Measurements from ENCODE around the gene SLC12A7. TPM values are rescaled to one million over a fixed set of nuclear protein-coding genes. Genes with fewer than 3 reads are reported as not detected.

The SLC12A7 gene
- total RNA-seq, 1 experiment from 2014 or later = 6.3 TPM

DNA sequence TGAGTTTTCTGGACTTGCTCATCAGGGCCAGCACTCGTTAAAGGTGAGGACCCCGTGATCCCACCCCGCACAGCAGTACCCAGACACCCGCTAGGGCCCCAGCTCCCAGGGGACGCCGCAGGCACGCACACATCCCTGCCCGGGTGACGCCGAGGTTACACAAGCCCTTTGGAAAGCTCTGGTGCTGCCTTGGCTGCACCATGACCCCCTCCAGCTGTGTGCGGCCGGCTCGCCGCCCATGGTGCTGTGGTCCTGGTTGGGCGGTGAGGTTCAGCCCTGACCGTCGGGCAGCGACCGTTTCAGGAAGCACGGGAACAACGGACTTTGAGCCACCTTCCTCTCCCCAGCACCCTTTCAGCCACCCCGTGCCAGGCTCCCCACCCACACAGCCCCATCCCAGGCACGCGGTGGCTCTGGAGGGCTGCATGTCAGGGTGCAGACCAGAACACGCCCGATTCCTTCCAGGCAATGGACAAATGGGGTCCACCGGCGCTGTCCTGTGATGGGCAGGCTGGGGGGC lies 7.5 kb upstream of the SLC12A7 start:
- TF ChIP-seq, protein P1, sequence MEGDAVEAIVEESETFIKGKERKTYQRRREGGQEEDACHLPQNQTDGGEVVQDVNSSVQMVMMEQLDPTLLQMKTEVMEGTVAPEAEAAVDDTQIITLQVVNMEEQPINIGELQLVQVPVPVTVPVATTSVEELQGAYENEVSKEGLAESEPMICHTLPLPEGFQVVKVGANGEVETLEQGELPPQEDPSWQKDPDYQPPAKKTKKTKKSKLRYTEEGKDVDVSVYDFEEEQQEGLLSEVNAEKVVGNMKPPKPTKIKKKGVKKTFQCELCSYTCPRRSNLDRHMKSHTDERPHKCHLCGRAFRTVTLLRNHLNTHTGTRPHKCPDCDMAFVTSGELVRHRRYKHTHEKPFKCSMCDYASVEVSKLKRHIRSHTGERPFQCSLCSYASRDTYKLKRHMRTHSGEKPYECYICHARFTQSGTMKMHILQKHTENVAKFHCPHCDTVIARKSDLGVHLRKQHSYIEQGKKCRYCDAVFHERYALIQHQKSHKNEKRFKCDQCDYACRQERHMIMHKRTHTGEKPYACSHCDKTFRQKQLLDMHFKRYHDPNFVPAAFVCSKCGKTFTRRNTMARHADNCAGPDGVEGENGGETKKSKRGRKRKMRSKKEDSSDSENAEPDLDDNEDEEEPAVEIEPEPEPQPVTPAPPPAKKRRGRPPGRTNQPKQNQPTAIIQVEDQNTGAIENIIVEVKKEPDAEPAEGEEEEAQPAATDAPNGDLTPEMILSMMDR (IDR thresholded peaks at IDR 0.05; ENCODE audit: unreplicated experiment) = no peak
- no peak overlapping the region for H3K27ac Mint-ChIP-seq (ENCODE audit: low read depth, unreplicated experiment)
- no peak for DNase-seq (ENCODE audit: unreplicated experiment)
- H3K27me3 Mint-ChIP-seq (ENCODE audit: insufficient read depth, unreplicated experiment) = peaks cover 22% of the 10 kb centered on the region
- ChIA-PET CTCF (interaction anchor here (0.7 to 1.9 kb wide), 3 partner anchors 21 to 200 kb away, joined by 3 to 6 read pairs (median 3); no protein-coding TSS in a partner anchor), POLR2A (no interaction called here)
- BruUV-seq (replicated peaks) = no TSS peak
- H3K4me3 Mint-ChIP-seq (ENCODE audit: unreplicated experiment) = no peak overlapping the region
- H3K36me3 Mint-ChIP-seq (ENCODE audit: insufficient read depth, unreplicated experiment) = no peaks in the 10 kb centered on the region
- H3K4me1 Mint-ChIP-seq (ENCODE audit: insufficient read depth, unreplicated experiment) = peaks cover 15% of the 10 kb centered on the region
- intact Hi-C loops (cut with micrococcal nuclease) = no loop called here
- peaks cover 2% of the 10 kb centered on the region for H3K9me3 Mint-ChIP-seq (ENCODE audit: unreplicated experiment)

GRCh38 chr5:1118738-1119137 lies 6.9 kb upstream of the SLC12A7 start:
- peaks cover 17% of the 10 kb centered on the region for H3K27me3 Mint-ChIP-seq (ENCODE audit: insufficient read depth, unreplicated experiment)
- no TSS peak for BruUV-seq (replicated peaks)
- H3K9me3 Mint-ChIP-seq (ENCODE audit: unreplicated experiment) = no peaks in the 10 kb centered on the region
- H3K27ac Mint-ChIP-seq (ENCODE audit: low read depth, unreplicated experiment) = no peak overlapping the region
- ChIA-PET CTCF (interaction anchor here (0.7 to 1.9 kb wide), 7 partner anchors 17 to 526 kb away, joined by 3 to 6 read pairs (median 3); no protein-coding TSS in a partner anchor), POLR2A (interaction anchor here (0.6 to 1.1 kb wide), 2 partner anchors 49 to 1555 kb away, joined by 3 read pairs; no protein-coding TSS in a partner anchor)
- H3K4me3 Mint-ChIP-seq (ENCODE audit: unreplicated experiment) = no peak overlapping the region
- peaks cover 15% of the 10 kb centered on the region for H3K4me1 Mint-ChIP-seq (ENCODE audit: insufficient read depth, unreplicated experiment)
- intact Hi-C loops (cut with micrococcal nuclease) = no loop called here
- TF ChIP-seq, protein P1 (IDR thresholded peaks at IDR 0.05; ENCODE audit: unreplicated experiment) = no peak
- no peak for DNase-seq (ENCODE audit: unreplicated experiment)
- no peaks in the 10 kb centered on the region for H3K36me3 Mint-ChIP-seq (ENCODE audit: insufficient read depth, unreplicated experiment)

DNA sequence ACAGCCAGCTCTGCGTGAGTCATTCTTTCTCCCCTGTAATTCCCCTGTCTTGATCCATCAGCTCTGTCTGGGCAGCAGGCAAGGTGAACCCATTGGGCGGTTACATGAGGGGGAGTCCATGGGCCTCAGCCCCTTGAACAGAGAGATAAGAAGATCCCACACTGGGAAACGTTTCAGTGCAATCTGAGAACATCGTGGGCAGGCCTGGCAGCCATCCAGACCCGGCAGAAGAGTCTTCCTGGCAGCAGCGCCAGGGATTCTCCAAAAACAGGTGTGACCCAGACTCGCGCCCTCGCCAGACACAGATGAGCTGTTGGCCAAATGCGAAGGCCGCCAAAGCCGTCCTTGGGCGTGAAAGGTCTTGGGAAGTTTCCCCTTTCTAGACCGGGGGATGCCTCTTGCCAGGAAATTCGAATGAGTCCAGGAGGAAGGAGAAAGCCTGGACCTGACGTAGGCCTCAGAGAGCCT lies 6.4 kb upstream of the SLC12A7 start:
- Mint-ChIP-seq H3K4me1 (ENCODE audit: insufficient read depth, unreplicated experiment) (peaks cover 15% of the 10 kb centered on the region), H3K9me3 (ENCODE audit: unreplicated experiment) (no peaks in the 10 kb centered on the region), H3K36me3 (ENCODE audit: insufficient read depth, unreplicated experiment) (no peaks in the 10 kb centered on the region), H3K27ac (ENCODE audit: low read depth, unreplicated experiment) (no peak overlapping the region), H3K27me3 (ENCODE audit: insufficient read depth, unreplicated experiment) (peaks cover 17% of the 10 kb centered on the region), H3K4me3 (ENCODE audit: unreplicated experiment) (no peak overlapping the region)
- intact Hi-C loops (cut with micrococcal nuclease) = no loop called here
- POLR2A ChIA-PET = interaction anchor here (1.1 kb wide), 1 partner anchor 50 kb away, joined by 3 read pairs; no protein-coding TSS in a partner anchor
- TF ChIP-seq, protein P1 (IDR thresholded peaks at IDR 0.05; ENCODE audit: unreplicated experiment) = no peak
- CTCF ChIA-PET = interaction anchor here (1.2 to 1.9 kb wide), 6 partner anchors 18 to 527 kb away, joined by 3 to 6 read pairs (median 4); no protein-coding TSS in a partner anchor
- BruUV-seq (replicated peaks) = no TSS peak
- peak; percentile 72 for DNase-seq (ENCODE audit: unreplicated experiment)

- Mint-ChIP-seq H3K4me1 (ENCODE audit: insufficient read depth, unreplicated experiment) (peaks cover 20% of the 10 kb centered on the region), H3K27ac (ENCODE audit: low read depth, unreplicated experiment) (no peak overlapping the region), H3K36me3 (ENCODE audit: insufficient read depth, unreplicated experiment) (no peaks in the 10 kb centered on the region), H3K9me3 (ENCODE audit: unreplicated experiment) (no peaks in the 10 kb centered on the region), H3K27me3 (ENCODE audit: insufficient read depth, unreplicated experiment) (peaks cover 17% of the 10 kb centered on the region), H3K4me3 (ENCODE audit: unreplicated experiment) (no peak overlapping the region)
- TF ChIP-seq, protein P1 (IDR thresholded peaks at IDR 0.05; ENCODE audit: unreplicated experiment) = no peak
- intact Hi-C loops (cut with micrococcal nuclease) = no loop called here
- no peak for DNase-seq (ENCODE audit: unreplicated experiment)
- CTCF ChIA-PET = interaction anchor here (1.4 to 1.7 kb wide), 2 partner anchors 45 to 52 kb away, joined by 3 read pairs; no protein-coding TSS in a partner anchor
- POLR2A ChIA-PET = no interaction called here
- no TSS peak for BruUV-seq (replicated peaks)
Measured at GRCh38 chr5:1116977-1117376, 5.1 kb upstream of the SLC12A7 start.

All from MCF 10A (cell line).